K562 (cell line): ENCODE results near the gene PRKD2. TPM values are rescaled to one million over a fixed set of nuclear protein-coding genes. Genes with fewer than 3 reads are reported as not detected.
A peak's percentile ranks its signal among the peaks of the same experiment; 100 is the strongest.

Source experiments
- BMI1 ChIP-seq: fragments of 150-350 bp; IDR thresholded peaks from 2 replicates; pipeline ENCODE4 v1.6.1; 2014; ENCODE audit warnings: low read length
- CHD4 ChIP-seq: fragments of 200-600 bp; sonication (generic); IDR thresholded peaks from 3 replicates; pipeline ENCODE4 v1.6.1; 2012; ENCODE audit warnings: low read depth, mild to moderate bottlenecking, mixed read lengths, low read length, inconsistent platforms; ENCODE audit not compliant: insufficient read depth, insufficient replicate concordance, poor library complexity, severe bottlenecking
- FOSL1 ChIP-seq: fragments of 200-800 bp; sonication (Bioruptor generic); conservative IDR thresholded peaks from 2 replicates; pipeline ENCODE4 v1.6.1; 2016; ENCODE audit warnings: missing genetic modification characterization, missing compliant biosample characterization
- KAT7 ChIP-seq: sonication (generic); formaldehyde crosslinking; IDR thresholded peaks from 2 replicates; pipeline ENCODE4 v1.8.0; 2022; ENCODE audit warnings: missing genetic modification reagents, mild to moderate bottlenecking, borderline replicate concordance
- LARP7 ChIP-seq: fragments of 450-650 bp; IDR thresholded peaks from 2 replicates; pipeline ENCODE4 v1.6.1; 2016
- NONO ChIP-seq, 2 experiments: fragments of 200-400 bp in 1 of 2; fragments of 450-650 bp in 1 of 2; formaldehyde crosslinking in 1 of 2; IDR thresholded peaks; 2 replicates each; pipeline ENCODE4 v1.6.1; 2017; ENCODE audit warnings: low read depth in 2 of 2, mild to moderate bottlenecking in 2 of 2, moderate library complexity in 2 of 2, low read length in 1 of 2
- RREB1 ChIP-seq: fragments of 250-450 bp; sonication (Bioruptor Pico); IDR thresholded peaks from 2 replicates; pipeline ENCODE4 v1.4.0; 2020
- SNIP1 ChIP-seq: fragments of 450-650 bp; IDR thresholded peaks from 2 replicates; pipeline ENCODE4 v1.7.1; 2017; ENCODE audit warnings: low read depth, mild to moderate bottlenecking
- SUPT5H ChIP-seq: fragments of 450-650 bp; IDR thresholded peaks from 2 replicates; pipeline ENCODE4 v1.6.1; 2016
- ZBTB11 ChIP-seq, 3 experiments: fragments of 200-800 bp in 1 of 3; fragments of 250-450 bp in 1 of 3; fragments of 450-650 bp in 1 of 3; sonication (Bioruptor Pico) in 1 of 3; sonication (Bioruptor generic) in 1 of 3; formaldehyde crosslinking in 1 of 3; IDR thresholded peaks; 2 replicates each; pipeline versions ENCODE4 v1.6.1 to v1.8.0; 2016 to 2022; ENCODE audit warnings: mild to moderate bottlenecking in 2 of 3, missing genetic modification characterization in 2 of 3, missing compliant biosample characterization in 1 of 3, moderate library complexity in 1 of 3
- ZMIZ1 ChIP-seq, 2 experiments: fragments of 150-350 bp in 1 of 2; IDR thresholded peaks; 2 replicates each; pipeline ENCODE4 v1.6.1; 2012 to 2016; ENCODE audit warnings: low read depth in 2 of 2, low read length in 2 of 2, mild to moderate bottlenecking in 1 of 2, moderate library complexity in 1 of 2
- ZNF133 ChIP-seq: fragments of 250-450 bp; sonication (Bioruptor Pico); IDR thresholded peaks from 2 replicates; pipeline ENCODE4 v1.4.0; 2020; ENCODE audit warnings: mild to moderate bottlenecking
- ZNF589 ChIP-seq: fragments of 200-800 bp; sonication (Bioruptor generic); IDR thresholded peaks from 2 replicates; pipeline ENCODE4 v1.6.1; 2016; ENCODE audit warnings: low read depth, missing genetic modification characterization, missing compliant biosample characterization
- polyA plus RNA-seq, 8 experiments: library from polyadenylated mRNA; depleted of rRNA in 4 of 8; stranded (reverse) in 5 of 8; unstranded in 3 of 8; fragments of >200 nt; fragmentation: Nextera tagmentation in 2 of 8; fragmentation: Illumina TruSeq in 1 of 8; extraction: Ambion mirVana in 2 of 8; extraction: Trizol in 1 of 8; gene quantifications; 2 replicates each; pipeline versions ENCODE4 v1.2.1 to v1.2.3, GENCODE V29; 2011 to 2014; ENCODE audit warnings: inconsistent platforms in 1 of 8, missing spikeins in 1 of 8
- total RNA-seq, 7 experiments: library from RNA; depleted of rRNA in 6 of 7; stranded (reverse); fragments of >200 nt in 6 of 7; fragmentation: Illumina TruSeq in 2 of 7; extraction: Trizol in 2 of 7; gene quantifications; 2 replicates each; pipeline versions ENCODE4 v1.2.1 to v1.2.3, GENCODE V29; 2011 to 2021; ENCODE audit warnings: low replicate concordance in 1 of 7

PRKD2 gene
- total and polyA plus RNA-seq, 9 of the 15 experiments (the other 6 are each of a cell fraction or from before 2014, with no cell fraction given), result 1.8 to 60.0 (median 15.0) TPM

GRCh38 chr19:46746281-46747057 is 29.6 kb upstream of the PRKD2 start, which contains the start of gene STRN4 (continued):
- TF ChIP-seq RREB1, result peak; percentile 31; the same call in 1 of the 2 replicates
- no peak for TF ChIP-seq ZMIZ1 (IDR thresholded peaks at IDR 0.05; ENCODE audit: low read depth in 2 of 2, low read length in 2 of 2)
- TF ChIP-seq BMI1, result peak; percentile 69; the same call in 1 of the 2 replicates
- TF ChIP-seq ZNF133 (CRISPR knock-in tag), result no peak
- no peak for TF ChIP-seq CHD4
- no peak for TF ChIP-seq LARP7
- peak in 1 of 3 experiments; percentile 66; a peak in 1 of 6 replicates for TF ChIP-seq ZBTB11 (CRISPR knock-in tag; IDR thresholded peaks at IDR 0.05)
- TF ChIP-seq KAT7 (CRISPR knock-in tag), result 0 out of 2 replicates have a peak, but pooled peaks have one; percentile 15
- 0 out of 4 replicates have a peak, but pooled peaks have one; percentile 3 to 65 for TF ChIP-seq NONO (IDR thresholded peaks at IDR 0.05; ENCODE audit: low read depth in 2 of 2, low read length in 1 of 2)
- no peak for TF ChIP-seq SNIP1
- TF ChIP-seq SUPT5H, result no peak
- 0 out of 2 replicates have a peak, but pooled peaks have one; percentile 7 for TF ChIP-seq FOSL1
- 0 out of 2 replicates have a peak, but pooled peaks have one; percentile 42 for TF ChIP-seq ZNF589 (CRISPR knock-in tag)
